Upper lobe of left lung (tissue), 4 donors: ENCODE results near the gene EHD4.

Source experiments
- EP300 ChIP-seq, 4 donors: sonication (generic); formaldehyde crosslinking; IDR thresholded peaks; one replicate each; pipeline ENCODE4 v1.5.1; 2017; ENCODE audit warnings: antibody characterized with exemption in 4 of 4, control low read depth in 2 of 4
- POLR2A ChIP-seq, 4 donors: fragments of 450-650 bp; IDR thresholded peaks; one replicate each; pipeline ENCODE4 v1.5.1; 2016 to 2017; ENCODE audit warnings: antibody characterized with exemption in 4 of 4, mild to moderate bottlenecking in 2 of 4
- TF ChIP-seq, protein P1 (sequence below), 6 experiments: fragments of 450-650 bp in 4 of 6; fragments of 200-600 bp in 2 of 6; sonication (generic) in 2 of 6; IDR thresholded peaks; one replicate each; pipeline ENCODE4 v1.5.1; 2016 to 2019; ENCODE audit warnings: antibody characterized with exemption in 6 of 6

DNA sequence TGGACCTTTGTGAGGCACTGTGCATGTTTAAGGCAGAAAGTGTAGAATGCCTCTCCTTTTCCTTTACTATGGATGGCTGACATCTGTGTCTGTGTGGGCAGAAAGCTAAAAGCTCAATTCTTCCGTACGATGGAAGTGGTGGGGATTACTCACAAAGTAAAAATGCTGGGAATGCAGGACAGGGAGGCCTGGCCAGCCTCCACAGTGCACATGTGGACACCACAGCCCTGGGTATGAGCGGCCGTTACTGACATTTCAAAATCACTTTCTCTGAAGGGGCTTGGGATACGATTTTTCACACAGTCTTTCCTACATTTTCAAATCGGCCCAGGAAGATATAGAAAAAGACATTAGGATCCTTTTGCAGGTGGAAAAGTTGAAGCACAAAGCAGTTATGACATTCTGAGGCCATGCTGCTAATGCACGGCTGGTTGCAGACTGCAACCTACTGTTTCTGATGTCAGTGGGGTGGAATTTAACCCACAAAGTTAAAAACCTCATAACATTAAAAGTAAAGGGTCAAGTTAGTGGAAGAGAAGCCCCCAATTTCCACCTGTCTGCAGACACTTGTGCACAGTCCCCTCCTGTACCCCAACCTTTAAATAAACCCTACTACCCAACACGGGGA lies 27.9 kb downstream of the EHD4 start:
- TF ChIP-seq EP300 (IDR thresholded peaks at IDR 0.05) (no peak), POLR2A (IDR thresholded peaks at IDR 0.05) (no peak)
- TF ChIP-seq, protein P1, sequence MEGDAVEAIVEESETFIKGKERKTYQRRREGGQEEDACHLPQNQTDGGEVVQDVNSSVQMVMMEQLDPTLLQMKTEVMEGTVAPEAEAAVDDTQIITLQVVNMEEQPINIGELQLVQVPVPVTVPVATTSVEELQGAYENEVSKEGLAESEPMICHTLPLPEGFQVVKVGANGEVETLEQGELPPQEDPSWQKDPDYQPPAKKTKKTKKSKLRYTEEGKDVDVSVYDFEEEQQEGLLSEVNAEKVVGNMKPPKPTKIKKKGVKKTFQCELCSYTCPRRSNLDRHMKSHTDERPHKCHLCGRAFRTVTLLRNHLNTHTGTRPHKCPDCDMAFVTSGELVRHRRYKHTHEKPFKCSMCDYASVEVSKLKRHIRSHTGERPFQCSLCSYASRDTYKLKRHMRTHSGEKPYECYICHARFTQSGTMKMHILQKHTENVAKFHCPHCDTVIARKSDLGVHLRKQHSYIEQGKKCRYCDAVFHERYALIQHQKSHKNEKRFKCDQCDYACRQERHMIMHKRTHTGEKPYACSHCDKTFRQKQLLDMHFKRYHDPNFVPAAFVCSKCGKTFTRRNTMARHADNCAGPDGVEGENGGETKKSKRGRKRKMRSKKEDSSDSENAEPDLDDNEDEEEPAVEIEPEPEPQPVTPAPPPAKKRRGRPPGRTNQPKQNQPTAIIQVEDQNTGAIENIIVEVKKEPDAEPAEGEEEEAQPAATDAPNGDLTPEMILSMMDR (IDR thresholded peaks at IDR 0.05): no peak
